Activated T-cell treated with anti-CD3 and anti-CD28 coated beads for 1 hour (primary cell): ENCODE results near the gene EXOSC10.
"Not testable (repeated sequence)": the region's sequence is repeated elsewhere in the genome, so short reads cannot be mapped to it uniquely, and the experiment has no call there.

Experiments
- DNase-seq: peaks from one replicate; pipeline ENCODE4 v3.0.0-alpha.2; 2020; ENCODE audit warnings: low read depth

Gene EXOSC10

DNA sequence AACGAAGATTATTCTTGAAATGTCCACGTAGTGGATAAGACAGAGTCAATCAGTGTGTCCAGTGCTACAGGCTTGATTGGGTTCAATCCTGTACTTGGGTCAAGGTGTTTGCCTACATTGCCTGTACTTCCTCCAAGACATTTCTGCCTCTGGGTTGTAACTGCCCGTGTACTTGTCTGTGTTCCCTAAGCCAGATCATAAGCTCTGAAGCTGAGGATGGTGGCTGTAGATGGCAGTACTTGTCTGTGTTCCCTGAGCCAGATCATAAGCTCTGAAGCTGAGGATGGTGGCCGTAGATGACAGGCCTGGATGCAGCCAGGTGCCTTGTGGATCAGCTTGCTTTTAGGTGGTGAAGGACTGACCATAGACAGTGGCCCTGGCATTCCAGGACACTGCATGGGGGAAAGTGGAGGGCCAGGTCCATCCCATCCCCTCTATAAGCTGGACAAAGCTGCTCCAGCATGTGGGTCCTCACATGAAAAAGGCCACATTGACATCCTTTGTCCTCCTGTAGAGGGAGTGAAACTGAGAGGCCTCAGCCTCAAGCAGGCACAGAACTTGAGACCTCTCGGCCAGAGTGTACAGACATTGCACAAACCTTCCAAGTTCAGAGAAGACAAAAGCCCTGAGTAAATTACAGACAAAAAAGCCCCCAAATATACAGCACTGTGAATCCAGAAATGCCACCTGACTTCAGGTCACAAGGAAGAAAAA lies 37.9 kb downstream of the EXOSC10 start:
- DNase-seq, result no peak

DNA sequence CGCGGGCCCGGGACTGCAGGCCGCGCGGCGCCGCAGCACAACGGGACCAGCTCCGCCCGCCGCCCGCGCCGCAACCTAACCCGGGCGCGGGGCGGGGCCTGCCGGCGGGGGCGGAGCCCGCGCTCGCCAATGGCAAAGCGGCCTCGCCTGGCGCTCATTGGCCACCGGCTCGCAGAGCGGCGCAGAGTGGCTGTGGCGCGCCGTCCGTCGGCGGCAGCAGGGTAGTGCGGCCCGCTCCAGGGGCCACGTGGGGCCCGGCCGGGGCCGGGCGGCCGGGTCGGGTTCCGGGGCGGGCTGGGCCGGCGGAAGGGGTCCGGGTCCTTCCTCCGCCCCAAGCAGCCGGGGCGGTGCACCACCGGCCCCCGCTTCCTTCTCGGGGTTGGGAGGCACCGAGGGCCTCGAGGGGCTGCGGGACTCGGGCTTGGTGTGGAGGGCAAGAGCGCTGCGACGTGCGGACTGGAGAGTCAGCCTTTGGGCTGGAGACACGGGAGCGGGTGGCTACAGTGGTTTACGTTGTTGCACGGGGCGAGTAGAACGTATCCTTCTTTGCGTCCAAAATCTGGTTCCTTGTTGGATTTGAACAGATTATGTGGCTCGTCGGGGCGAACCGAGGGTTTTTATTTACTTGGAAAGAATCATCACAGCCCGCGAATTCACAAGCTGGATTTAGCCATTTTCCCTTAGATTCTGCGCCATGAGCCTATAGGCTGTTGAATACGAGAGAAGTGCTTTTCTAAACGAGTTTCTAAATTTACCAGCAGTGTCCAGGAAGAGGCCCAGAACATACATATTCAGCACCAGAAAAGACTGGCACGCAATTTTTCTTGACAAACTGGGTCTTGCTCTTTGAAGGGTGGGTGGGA lies 39.5 kb downstream of the EXOSC10 start, which contains the start of gene SRM:
Gene SRM, minus strand, starts transcription at position 51 of the 863 bp plus-strand sequence. CDS start 75 bp downstream, outside the sequence.
- peak; percentile 87 for DNase-seq

GRCh38 chr1:11059155-11059967 lies 40.3 kb downstream of the EXOSC10 start:
- no peak for DNase-seq

GRCh38 chr1:11058595-11059154 lies 41.0 kb downstream of the EXOSC10 start:
- no peak for DNase-seq

- no peak for DNase-seq
These were observed 41.6 kb downstream of the EXOSC10 start for GRCh38 chr1:11058026-11058425.

- DNase-seq, result no peak
These were observed 42.2 kb downstream of the EXOSC10 start for GRCh38 chr1:11057477-11057876.

GRCh38 chr1:11056504-11056903 lies 43.2 kb downstream of the EXOSC10 start:
- no peak for DNase-seq

DNA sequence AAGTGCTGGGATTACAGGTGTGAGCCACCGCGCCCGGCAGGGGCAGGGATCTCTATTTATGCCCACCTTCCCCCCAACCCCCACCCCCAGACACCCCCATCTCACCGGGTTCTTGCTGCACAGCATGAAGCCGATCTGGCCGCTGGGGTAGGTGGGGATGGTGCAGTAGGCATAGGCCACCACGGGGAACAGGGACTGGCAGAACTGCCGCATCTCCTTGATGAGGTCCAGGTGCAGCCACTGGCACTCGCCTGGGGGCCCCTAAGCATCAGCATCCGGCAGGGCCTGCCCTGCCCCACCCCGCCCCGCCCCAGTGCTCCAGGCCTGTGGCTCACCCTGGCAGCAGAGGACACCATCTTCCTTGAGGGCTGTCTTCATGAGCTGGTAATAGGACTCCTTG lies 44.0 kb downstream of the EXOSC10 start:
- DNase-seq, result no peak

DNA sequence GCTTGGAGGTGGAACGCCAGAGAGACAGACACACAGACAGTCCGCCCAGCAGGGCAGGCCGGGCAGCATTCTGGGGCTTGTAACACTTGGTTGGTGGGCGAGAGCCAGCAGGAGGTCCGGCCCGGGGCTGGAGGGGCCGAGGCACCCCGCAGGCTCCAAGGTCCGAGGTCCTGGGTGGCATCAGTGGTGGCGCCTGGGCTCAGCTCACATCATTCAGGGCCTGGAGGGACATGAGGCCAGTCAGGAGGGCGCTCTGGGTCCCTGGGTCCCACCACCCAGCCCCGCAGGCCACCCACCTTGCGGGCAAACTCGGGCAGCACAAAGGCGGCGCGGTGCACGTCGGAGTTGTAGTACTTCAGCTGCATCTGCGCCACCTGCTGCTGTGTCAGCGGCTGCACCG lies 45.0 kb downstream of the EXOSC10 start:
- no peak for DNase-seq

DNA sequence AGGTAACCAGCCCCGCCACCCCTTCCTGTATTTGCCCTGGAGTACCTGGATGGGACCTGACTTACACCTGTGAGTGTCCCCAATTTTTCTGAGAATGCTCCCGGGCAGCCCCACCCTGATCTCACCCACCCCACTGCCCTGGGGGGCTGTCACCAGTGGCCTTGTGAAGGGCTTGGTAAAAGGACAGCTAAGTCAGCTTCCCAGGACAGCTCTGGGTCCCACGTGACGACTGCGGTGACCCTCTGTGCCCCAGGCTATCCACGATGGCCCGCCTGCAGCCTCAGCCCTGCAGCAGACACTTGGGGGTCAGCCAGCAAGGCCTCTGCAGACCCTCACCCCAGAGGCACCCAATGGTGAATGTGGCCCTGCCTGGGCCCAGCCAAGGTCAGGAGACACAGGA lies 45.5 kb downstream of the EXOSC10 start:
- DNase-seq, result no peak

DNA sequence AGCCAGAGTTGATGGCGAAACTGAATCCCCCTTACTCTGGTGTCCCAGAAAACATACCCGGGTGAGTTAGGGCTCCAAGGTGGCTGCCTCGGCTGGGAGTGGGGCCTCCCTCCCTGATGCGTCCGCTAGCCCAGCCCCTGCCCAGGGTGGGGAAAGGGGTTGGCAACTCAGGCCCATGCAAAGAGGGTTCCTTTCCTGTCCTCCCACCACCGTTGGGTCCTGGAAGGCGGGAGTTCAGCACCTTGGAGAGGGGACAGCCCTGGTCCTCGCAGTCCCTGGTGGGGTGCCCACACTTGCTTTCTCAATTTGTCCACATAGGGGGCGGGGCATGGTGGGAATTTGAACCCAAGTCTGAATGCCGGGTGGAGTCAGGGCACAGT lies 45.9 kb downstream of the EXOSC10 start:
- no peak for DNase-seq

- no peak for DNase-seq
These were observed 46.6 kb downstream of the EXOSC10 start for GRCh38 chr1:11052839-11053757.

GRCh38 chr1:11051781-11052511 lies 47.7 kb downstream of the EXOSC10 start:
- no peak for DNase-seq

- not testable (repeated sequence) for DNase-seq
These were observed 48.5 kb downstream of the EXOSC10 start for GRCh38 chr1:11051121-11051520.

DNA sequence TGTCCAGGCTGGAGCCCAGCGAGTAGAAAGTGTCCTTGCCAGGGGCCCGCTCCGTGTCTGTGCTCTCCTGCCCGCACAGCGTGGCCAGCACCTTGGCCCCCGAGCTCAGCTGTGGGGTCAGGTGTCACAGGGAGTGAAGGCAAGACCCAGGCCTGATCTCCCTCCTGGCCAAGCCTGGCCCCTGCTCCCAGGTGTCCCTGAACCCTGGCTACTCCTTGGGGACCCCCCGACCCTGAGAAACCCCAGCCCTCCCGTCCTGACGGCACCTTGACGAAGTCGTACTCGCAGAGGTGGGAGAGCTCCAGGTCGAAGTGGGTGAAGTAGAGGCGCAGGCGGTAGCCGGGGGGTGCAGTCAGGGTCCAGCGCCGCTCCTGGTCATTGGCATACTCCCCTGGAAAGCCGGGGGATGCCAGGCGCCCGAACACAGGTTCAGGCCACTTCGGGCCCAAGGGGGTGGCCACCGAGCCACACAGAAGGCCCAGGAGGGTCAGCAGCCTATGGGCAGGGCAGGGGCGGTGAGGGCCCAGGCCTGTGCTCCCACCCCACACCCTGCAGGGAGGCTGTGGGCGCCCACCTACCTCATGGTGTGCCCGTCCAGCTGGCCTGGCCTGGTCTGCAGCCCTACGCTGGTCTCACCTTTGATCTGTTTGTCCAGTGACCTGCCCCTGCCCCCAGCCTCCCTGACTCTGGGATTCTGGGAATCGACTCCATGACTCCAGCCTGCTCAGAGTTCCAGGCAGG lies 52.9 kb downstream of the EXOSC10 start, which contains the start of gene MASP2:
Gene MASP2, minus strand, starts transcription at position 615 of the 741 bp plus-strand sequence. Its CDS starts 32 bp downstream, at position 583.
- no peak for DNase-seq

GRCh38 chr1:11046270-11046566 lies 53.5 kb downstream of the EXOSC10 start:
- DNase-seq, result no peak

- no peak for DNase-seq
These were observed 54.0 kb downstream of the EXOSC10 start for GRCh38 chr1:11045428-11046269.

DNA sequence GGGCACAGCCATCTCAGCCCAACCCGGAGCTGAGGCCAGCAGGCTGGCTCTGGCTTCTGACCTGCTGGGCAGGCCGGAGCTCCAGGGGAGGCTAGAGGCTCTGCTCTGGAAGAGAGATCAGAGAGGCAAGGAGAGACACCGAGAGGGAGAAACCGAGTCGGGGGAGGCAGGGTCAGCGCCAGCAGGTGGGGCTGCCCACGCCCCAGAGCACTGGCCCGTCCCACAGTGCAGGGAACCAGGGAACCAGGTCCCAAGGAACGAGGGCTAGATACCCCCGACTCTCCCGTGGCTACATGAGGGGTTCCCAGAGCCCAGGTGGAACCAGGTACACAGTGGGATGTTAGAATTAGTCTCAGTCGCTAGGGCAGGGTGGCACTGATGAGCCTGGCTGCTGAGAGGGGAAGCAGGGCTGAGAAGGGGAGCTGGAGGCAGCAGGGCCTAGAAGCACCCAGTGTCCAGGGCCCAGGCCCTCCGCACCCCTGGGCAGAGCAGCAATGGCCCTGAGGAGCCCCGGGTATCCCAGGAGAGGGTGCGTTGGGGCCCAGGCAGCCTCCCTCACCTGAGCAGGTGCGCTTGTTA lies 54.7 kb downstream of the EXOSC10 start:
- no peak for DNase-seq
